Measurements from ENCODE around the gene ATG101. TPM values are rescaled to one million over a fixed set of nuclear protein-coding genes. Genes with fewer than 3 reads are reported as not detected.
A peak's percentile ranks its signal among the peaks of the same experiment; 100 is the strongest.

Gene ATG101
- total and polyA plus RNA-seq, 2 of the 13 experiments (the other 11 are each of a cell fraction or from before 2014, with no cell fraction given) = 58.2 to 67.7 TPM

- TF ChIP-seq ZNF326 (CRISPR knock-in tag; IDR thresholded peaks at IDR 0.05; ENCODE audit: borderline replicate concordance) (no peak), ZNF430 (CRISPR knock-in tag; IDR thresholded peaks at IDR 0.05) (peak; percentile 47; the same call in 1 of the 2 replicates), SETDB1 (CRISPR knock-in tag; IDR thresholded peaks at IDR 0.05; ENCODE audit: borderline replicate concordance) (no peak), HOXA5 (CRISPR knock-in tag; IDR thresholded peaks at IDR 0.05) (no peak), PAF1 (CRISPR knock-in tag; IDR thresholded peaks at IDR 0.05) (no peak), ZSCAN20 (CRISPR knock-in tag; IDR thresholded peaks at IDR 0.05; ENCODE audit: borderline replicate concordance) (no peak), ZNF451 (CRISPR knock-in tag; IDR thresholded peaks at IDR 0.05) (no peak), HNRNPL (IDR thresholded peaks at IDR 0.05; ENCODE audit: low read depth, low read length) (no peak), RFXANK (CRISPR knock-in tag; IDR thresholded peaks at IDR 0.05) (no peak), ZNF263 (CRISPR knock-in tag; IDR thresholded peaks at IDR 0.05) (0 out of 2 replicates have a peak, but pooled peaks have one; percentile 14), ISL2 (CRISPR knock-in tag; IDR thresholded peaks at IDR 0.05) (peak; percentile 65; the same call in 1 of the 2 replicates), THRA (CRISPR knock-in tag; IDR thresholded peaks at IDR 0.05; ENCODE audit: borderline replicate concordance) (no peak), TBL1XR1 (IDR thresholded peaks at IDR 0.05; ENCODE audit: borderline replicate concordance, low read length, partially characterized antibody) (no peak), RFX3 (CRISPR knock-in tag; IDR thresholded peaks at IDR 0.05) (no peak), ZNF615 (CRISPR knock-in tag; IDR thresholded peaks at IDR 0.05; ENCODE audit: borderline replicate concordance) (no peak), MED1 (CRISPR knock-in tag; IDR thresholded peaks at IDR 0.05) (peak; percentile 26; the same call in 1 of the 2 replicates), THYN1 (CRISPR knock-in tag; IDR thresholded peaks at IDR 0.05; ENCODE audit: borderline replicate concordance, low read depth) (no peak), TFE3 (CRISPR knock-in tag; IDR thresholded peaks at IDR 0.05) (no peak), ZNF660 (CRISPR knock-in tag; IDR thresholded peaks at IDR 0.05; ENCODE audit: borderline replicate concordance, low read depth) (no peak), ZNF446 (CRISPR knock-in tag; IDR thresholded peaks at IDR 0.05) (no peak), ELF1 (CRISPR knock-in tag; IDR thresholded peaks at IDR 0.05) (no peak), ZNF20 (CRISPR knock-in tag; IDR thresholded peaks at IDR 0.05) (no peak), CAMTA2 (CRISPR knock-in tag; IDR thresholded peaks at IDR 0.05; ENCODE audit: borderline replicate concordance) (no peak), ZNF441 (CRISPR knock-in tag; IDR thresholded peaks at IDR 0.05; ENCODE audit: borderline replicate concordance) (no peak), CERS6 (CRISPR knock-in tag; IDR thresholded peaks at IDR 0.05) (no peak)
- TF ChIP-seq, protein P1, sequence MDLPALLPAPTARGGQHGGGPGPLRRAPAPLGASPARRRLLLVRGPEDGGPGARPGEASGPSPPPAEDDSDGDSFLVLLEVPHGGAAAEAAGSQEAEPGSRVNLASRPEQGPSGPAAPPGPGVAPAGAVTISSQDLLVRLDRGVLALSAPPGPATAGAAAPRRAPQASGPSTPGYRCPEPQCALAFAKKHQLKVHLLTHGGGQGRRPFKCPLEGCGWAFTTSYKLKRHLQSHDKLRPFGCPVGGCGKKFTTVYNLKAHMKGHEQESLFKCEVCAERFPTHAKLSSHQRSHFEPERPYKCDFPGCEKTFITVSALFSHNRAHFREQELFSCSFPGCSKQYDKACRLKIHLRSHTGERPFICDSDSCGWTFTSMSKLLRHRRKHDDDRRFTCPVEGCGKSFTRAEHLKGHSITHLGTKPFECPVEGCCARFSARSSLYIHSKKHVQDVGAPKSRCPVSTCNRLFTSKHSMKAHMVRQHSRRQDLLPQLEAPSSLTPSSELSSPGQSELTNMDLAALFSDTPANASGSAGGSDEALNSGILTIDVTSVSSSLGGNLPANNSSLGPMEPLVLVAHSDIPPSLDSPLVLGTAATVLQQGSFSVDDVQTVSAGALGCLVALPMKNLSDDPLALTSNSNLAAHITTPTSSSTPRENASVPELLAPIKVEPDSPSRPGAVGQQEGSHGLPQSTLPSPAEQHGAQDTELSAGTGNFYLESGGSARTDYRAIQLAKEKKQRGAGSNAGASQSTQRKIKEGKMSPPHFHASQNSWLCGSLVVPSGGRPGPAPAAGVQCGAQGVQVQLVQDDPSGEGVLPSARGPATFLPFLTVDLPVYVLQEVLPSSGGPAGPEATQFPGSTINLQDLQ (CRISPR knock-in tag; IDR thresholded peaks at IDR 0.05) = no peak
Observed at GRCh38 chr12:52032804-52033445, 36.9 kb upstream of the ATG101 start (continued).

All from HepG2 (cell line).